IMR-90 (cell line): Measurements from ENCODE around the gene ARHGDIA.

ENCODE experiments used
- BHLHE40 ChIP-seq: fragments of 150-350 bp; IDR thresholded peaks from 2 replicates; pipeline ENCODE4 v1.6.1; 2016; ENCODE audit warnings: mild to moderate bottlenecking, low read depth, low read length
- CTCF ChIP-seq: conservative IDR thresholded peaks from 2 replicates; pipeline ENCODE4 v1.5.1; 2012; ENCODE audit warnings: mild to moderate bottlenecking, low read depth, low read length, improper control_type of control experiment
- MAFK ChIP-seq: IDR thresholded peaks from 2 replicates; pipeline ENCODE4 v1.6.1; 2012; ENCODE audit warnings: low read depth, low read length, improper control_type of control experiment
- POLR2A ChIP-seq: IDR thresholded peaks from 2 replicates; pipeline ENCODE4 v1.6.1; 2012; ENCODE audit warnings: mild to moderate bottlenecking, low read depth, low read length
- RAD21 ChIP-seq: IDR thresholded peaks from 2 replicates; pipeline ENCODE4 v1.6.1; 2012; ENCODE audit warnings: low read length, improper control_type of control experiment
- RCOR1 ChIP-seq: IDR thresholded peaks from 2 replicates; pipeline ENCODE4 v1.6.1; 2012; ENCODE audit warnings: mild to moderate bottlenecking, low read length, improper control_type of control experiment; ENCODE audit not compliant: insufficient replicate concordance
- RFX5 ChIP-seq: IDR thresholded peaks from 2 replicates; pipeline ENCODE4 v1.8.0; 2012; ENCODE audit warnings: low read depth, mild to moderate bottlenecking, low read length, moderate library complexity
- USF2 ChIP-seq: fragments of 150-350 bp; IDR thresholded peaks from 2 replicates; pipeline ENCODE4 v1.6.1; 2017; ENCODE audit warnings: mild to moderate bottlenecking, antibody characterized with exemption, low read length, low read depth

GRCh38 chr17:81842378-81842724, 28.8 kb downstream of the ARHGDIA start:
- TF ChIP-seq RFX5 = no peak
- no peak for TF ChIP-seq CTCF
- TF ChIP-seq RCOR1 = no peak
- no peak for TF ChIP-seq MAFK
- TF ChIP-seq USF2 = no peak
- TF ChIP-seq POLR2A = peak; percentile 2; the same call in 1 of the 2 replicates
- no peak for TF ChIP-seq BHLHE40
- no peak for TF ChIP-seq RAD21
